GM21423 (cell line): Measurements from ENCODE around the gene ANKRD34A.

ENCODE experiments used
- ATAC-seq: cut with Tn5 transposase; IDR thresholded peaks from one replicate; pipeline ENCODE4 v1.9.1; 2021; ENCODE audit warnings: mild to moderate bottlenecking, moderate library complexity; ENCODE audit not compliant: unreplicated experiment

The ANKRD34A gene

GRCh38 chr1:145912128-145912641 is 52.2 kb downstream of the ANKRD34A start:
- ATAC-seq = no peak
